GM23338 (cell line): ENCODE measurements around the gene PRCD. TPM values are rescaled to one million over a fixed set of nuclear protein-coding genes. Genes with fewer than 3 reads are reported as not detected.

ENCODE experiments used
- ATAC-seq: fragments of 200-7000 bp; cut with Tn5 transposase; 3 replicates; pipeline ENCODE4 v1.9.1; 2020
- DNase-seq: peaks from one replicate; pipeline ENCODE4 v3.0.0-alpha.2; 2015; ENCODE audit warnings: low spot score
- H2AFZ ChIP-seq: fragments of 200-600 bp; sonication (generic); 2 replicates; pipeline ENCODE4 v1.8.0; 2016; ENCODE audit warnings: antibody characterized with exemption, mild to moderate bottlenecking, moderate library complexity
- H3F3A ChIP-seq: fragments of 200-600 bp; sonication (generic); replicated peaks from 2 replicates; pipeline ENCODE4 v1.8.0; 2017; ENCODE audit warnings: antibody characterized with exemption, mixed run types, low read depth
- H3K27ac ChIP-seq: fragments of 200-600 bp; sonication (generic); 2 replicates; pipeline ENCODE4 v1.6.1; 2016; ENCODE audit warnings: low read depth
- H3K27me3 ChIP-seq: fragments of 200-600 bp; sonication (generic); 2 replicates; pipeline ENCODE4 v1.8.0; 2016; ENCODE audit warnings: mild to moderate bottlenecking, mixed run types, moderate library complexity; ENCODE audit not compliant: insufficient read depth
- H3K36me3 ChIP-seq: fragments of 200-600 bp; sonication (generic); 2 replicates; pipeline ENCODE4 v1.8.0; 2016; ENCODE audit warnings: mild to moderate bottlenecking; ENCODE audit not compliant: insufficient read depth
- H3K4me1 ChIP-seq: fragments of 200-600 bp; sonication (generic); 2 replicates; pipeline ENCODE4 v1.8.0; 2016; ENCODE audit warnings: mild to moderate bottlenecking, moderate library complexity; ENCODE audit not compliant: insufficient read depth
- H3K4me2 ChIP-seq: fragments of 200-600 bp; sonication (generic); 2 replicates; pipeline ENCODE4 v1.7.1; 2017; ENCODE audit warnings: mixed run types
- H3K4me3 ChIP-seq: fragments of 200-600 bp; sonication (generic); 2 replicates; pipeline ENCODE4 v1.6.1; 2016; ENCODE audit warnings: mixed run types
- H3K79me2 ChIP-seq: fragments of 200-600 bp; sonication (generic); replicated peaks from 2 replicates; pipeline ENCODE4 v1.8.0; 2017; ENCODE audit warnings: mild to moderate bottlenecking; ENCODE audit not compliant: insufficient read depth
- H3K9me2 ChIP-seq: fragments of 200-600 bp; sonication (generic); 2 replicates; pipeline ENCODE4 v1.8.0; 2017; ENCODE audit not compliant: insufficient read depth
- H4K20me1 ChIP-seq: fragments of 200-600 bp; sonication (generic); replicated peaks from 2 replicates; pipeline ENCODE4 v1.8.0; 2017; ENCODE audit warnings: mild to moderate bottlenecking; ENCODE audit not compliant: insufficient read depth
- H3K27ac Mint-ChIP-seq: 2 replicates; pipeline ENCODE4 v1.8.0; 2020; ENCODE audit warnings: inconsistent platforms, mild to moderate bottlenecking, moderate library complexity, mixed read lengths
- H3K27me3 Mint-ChIP-seq: 3 replicates; pipeline ENCODE4 v1.8.0; 2022; ENCODE audit warnings: low read depth, mild to moderate bottlenecking, moderate library complexity, mixed read lengths, inconsistent platforms; ENCODE audit not compliant: insufficient read depth, poor library complexity
- H3K36me3 Mint-ChIP-seq: 3 replicates; pipeline ENCODE4 v1.8.0; 2021; ENCODE audit warnings: low read depth, mild to moderate bottlenecking, inconsistent platforms, moderate library complexity, mixed read lengths
- H3K4me1 Mint-ChIP-seq: 3 replicates; pipeline ENCODE4 v1.8.0; 2020; ENCODE audit warnings: mild to moderate bottlenecking, inconsistent platforms, mixed read lengths
- H3K4me3 Mint-ChIP-seq: 3 replicates; pipeline ENCODE4 v1.8.0; 2021; ENCODE audit warnings: moderate library complexity, mild to moderate bottlenecking, inconsistent platforms, mixed read lengths
- H3K9me3 Mint-ChIP-seq: 3 replicates; pipeline ENCODE4 v1.8.0; 2020; ENCODE audit warnings: moderate library complexity, mild to moderate bottlenecking, inconsistent platforms, mixed read lengths
- CREB1 ChIP-seq: fragments of 250-450 bp; sonication (Bioruptor Pico); IDR thresholded peaks from 2 replicates; pipeline ENCODE4 v1.5.0; 2020; ENCODE audit warnings: low read depth, mild to moderate bottlenecking, moderate library complexity
- CTCF ChIP-seq, 2 experiments: fragments of 200-600 bp in 1 of 2; sonication (generic) in 1 of 2; conservative IDR thresholded peaks; 2 replicates each; pipeline versions ENCODE4 v1.5.1 to v1.6.1; 2016 to 2017; ENCODE audit warnings: antibody characterized with exemption in 2 of 2, low read depth in 2 of 2, mild to moderate bottlenecking in 2 of 2, moderate library complexity in 1 of 2
- EZH2 ChIP-seq: fragments of 200-600 bp; sonication (generic); IDR thresholded peaks from one replicate; pipeline ENCODE4 v1.8.0; 2017; ENCODE audit warnings: antibody characterized with exemption, mild to moderate bottlenecking, low read depth; ENCODE audit not compliant: unreplicated experiment
- JUNB ChIP-seq: IDR thresholded peaks from one replicate; pipeline ENCODE4 v1.6.1; 2016; ENCODE audit warnings: antibody characterized with exemption; ENCODE audit not compliant: unreplicated experiment
- POLR2AphosphoS5 ChIP-seq: IDR thresholded peaks from 2 replicates; pipeline ENCODE4 v1.6.1; 2016; ENCODE audit warnings: antibody characterized with exemption, low read depth
- STAT1 ChIP-seq: IDR thresholded peaks from one replicate; pipeline ENCODE4 v1.6.1; 2016; ENCODE audit warnings: antibody characterized with exemption; ENCODE audit not compliant: unreplicated experiment
- ZNF114 ChIP-seq: fragments of 250-450 bp; sonication (Bioruptor Pico); IDR thresholded peaks from 2 replicates; pipeline ENCODE4 v1.5.0; 2020; ENCODE audit warnings: mild to moderate bottlenecking, moderate library complexity
- ZNF331 ChIP-seq: fragments of 250-450 bp; sonication (Bioruptor Pico); IDR thresholded peaks from 2 replicates; pipeline ENCODE4 v1.5.0; 2020; ENCODE audit warnings: low read depth, mild to moderate bottlenecking, moderate library complexity
- ZNF462 ChIP-seq: fragments of 250-450 bp; sonication (Bioruptor Pico); IDR thresholded peaks from 2 replicates; pipeline ENCODE4 v1.5.0; 2020; ENCODE audit warnings: mild to moderate bottlenecking, moderate library complexity
- polyA plus RNA-seq: library from polyadenylated mRNA; unstranded; fragments of >200 nt; fragmentation: Nextera tagmentation; extraction: Ambion mirVana; gene quantifications from 2 replicates; pipeline ENCODE4 v1.2.1, GENCODE V29; 2016
- total RNA-seq: library from RNA; depleted of rRNA; stranded (reverse); fragments of >200 nt; shearing (Covaris generic); gene quantifications from 2 replicates; pipeline ENCODE4 v1.2.3, GENCODE V29; 2014
- TF ChIP-seq, protein P1 (sequence below): IDR thresholded peaks from 2 replicates; pipeline ENCODE4 v1.6.1; 2016; ENCODE audit warnings: antibody characterized with exemption

Gene PRCD
- total and polyA plus RNA-seq, 2 experiments from 2014 or later, result 0.38 to 1.6 TPM

GRCh38 chr17:76545918-76546555, 6.2 kb downstream of the PRCD start:
- H3F3A ChIP-seq, result no peaks in the 10 kb centered on the region; the same call in 1 of the 2 replicates
- no peaks in the 10 kb centered on the region for H3K9me3 Mint-ChIP-seq
- no peaks in the 10 kb centered on the region for H3K36me3 ChIP-seq
- ATAC-seq (no peak), DNase-seq (peak; percentile 4)
- peaks cover 30% of the 10 kb centered on the region for H3K4me1 Mint-ChIP-seq
- H3K27me3 ChIP-seq, result no peaks in the 10 kb centered on the region
- H3K27ac Mint-ChIP-seq, result no peak overlapping the region
- H3K4me1 ChIP-seq, result peaks cover 22% of the 10 kb centered on the region
- no peaks in the 10 kb centered on the region for H3K9me2 ChIP-seq
- no peaks in the 10 kb centered on the region for H3K36me3 Mint-ChIP-seq
- no peaks in the 10 kb centered on the region for H3K79me2 ChIP-seq
- no peaks in the 10 kb centered on the region for H4K20me1 ChIP-seq
- H3K4me2 ChIP-seq, result no peak overlapping the region
- H3K27ac ChIP-seq, result no peak overlapping the region
- peaks cover 21% of the 10 kb centered on the region for H3K27me3 Mint-ChIP-seq
- no peak overlapping the region for H3K4me3 Mint-ChIP-seq
- TF ChIP-seq, protein P1, sequence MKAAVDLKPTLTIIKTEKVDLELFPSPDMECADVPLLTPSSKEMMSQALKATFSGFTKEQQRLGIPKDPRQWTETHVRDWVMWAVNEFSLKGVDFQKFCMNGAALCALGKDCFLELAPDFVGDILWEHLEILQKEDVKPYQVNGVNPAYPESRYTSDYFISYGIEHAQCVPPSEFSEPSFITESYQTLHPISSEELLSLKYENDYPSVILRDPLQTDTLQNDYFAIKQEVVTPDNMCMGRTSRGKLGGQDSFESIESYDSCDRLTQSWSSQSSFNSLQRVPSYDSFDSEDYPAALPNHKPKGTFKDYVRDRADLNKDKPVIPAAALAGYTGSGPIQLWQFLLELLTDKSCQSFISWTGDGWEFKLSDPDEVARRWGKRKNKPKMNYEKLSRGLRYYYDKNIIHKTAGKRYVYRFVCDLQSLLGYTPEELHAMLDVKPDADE, result no peak
- no peak for TF ChIP-seq POLR2AphosphoS5
- no peak for TF ChIP-seq ZNF331
- TF ChIP-seq STAT1, result no peak
- no peak for TF ChIP-seq ZNF114 (CRISPR knock-in tag)
- no peak for TF ChIP-seq EZH2
- no peak for TF ChIP-seq CREB1
- no peak for TF ChIP-seq CTCF (conservative IDR thresholded peaks at IDR 0.05; ENCODE audit: low read depth in 2 of 2)
- no peak for TF ChIP-seq JUNB
- TF ChIP-seq ZNF462, result no peak
- H3K4me3 ChIP-seq, result no peak overlapping the region
- no peak overlapping the region for H2AFZ ChIP-seq
